H1 (cell line): ENCODE data around the gene DUSP11. TPM values are rescaled to one million over a fixed set of nuclear protein-coding genes. Genes with fewer than 3 reads are reported as not detected.

Source experiments
- CTCF ChIA-PET: fragments of 300-600 bp; sonication (Branson Sonifier 250); formaldehyde crosslinking; loops from one replicate; lab custom pipeline; 2021; ENCODE audit not compliant: partially characterized antibody; lab: Charles Lee
- POLR2A ChIA-PET: fragments of 300-600 bp; sonication (Branson Sonifier 250); formaldehyde crosslinking; loops from one replicate; lab custom pipeline; 2021; ENCODE audit warnings: inconsistent platforms; ENCODE audit not compliant: partially characterized antibody; lab: Charles Lee
- DNase-seq, 2 experiments: peaks; one replicate each; pipeline versions ENCODE4 v3.0.0 to v3.0.0-alpha.2; 2010 to 2022; ENCODE audit warnings: low spot score in 2 of 2, low read depth in 1 of 2, mixed read lengths in 1 of 2
- FAIRE-seq: peaks from 2 replicates; lab custom pipeline; 2011; peaks lifted over from hg19 to GRCh38; lab: Jason Lieb, UNC
- H2AFZ ChIP-seq: 2 replicates; pipeline ENCODE4 v1.8.1; 2012; ENCODE audit warnings: low read length, inconsistent platforms
- H2AK5ac ChIP-seq: 2 replicates; pipeline ENCODE4 v1.6.1; 2013; ENCODE audit warnings: low read depth, low read length
- H2BK120ac ChIP-seq: replicated peaks from 2 replicates; pipeline ENCODE3; 2013; ENCODE audit warnings: low read depth, low read length, inconsistent platforms
- H2BK12ac ChIP-seq: 2 replicates; pipeline ENCODE4 v1.6.1; 2013; ENCODE audit warnings: low read depth, low read length
- H2BK15ac ChIP-seq: 2 replicates; pipeline ENCODE4 v1.6.1; 2013; ENCODE audit warnings: low read length
- H2BK20ac ChIP-seq: 2 replicates; pipeline ENCODE4 v1.6.1; 2013; ENCODE audit warnings: low read length
- H2BK5ac ChIP-seq: 2 replicates; pipeline ENCODE4 v1.6.1; 2013; ENCODE audit warnings: low read depth, low read length
- H3K14ac ChIP-seq: 2 replicates; pipeline ENCODE4 v1.6.1; 2013; ENCODE audit warnings: inconsistent platforms; ENCODE audit not compliant: insufficient read length
- H3K18ac ChIP-seq: 2 replicates; pipeline ENCODE4 v1.6.1; 2013; ENCODE audit warnings: low read length; ENCODE audit errors: extremely low read depth
- H3K23ac ChIP-seq: 2 replicates; pipeline ENCODE4 v1.6.1; 2013; ENCODE audit warnings: inconsistent platforms; ENCODE audit not compliant: insufficient read length
- H3K23me2 ChIP-seq: 2 replicates; pipeline ENCODE4 v1.6.1; 2013; ENCODE audit warnings: low read depth, low read length
- H3K27ac ChIP-seq: 2 replicates; pipeline ENCODE4 v1.6.1; 2011; ENCODE audit warnings: low read depth, low read length, inconsistent platforms
- H3K27me3 ChIP-seq, 4 experiments: replicated peaks in 1 of 4; 1 replicate in 1 of 4; 2 replicates in 3 of 4; pipeline versions ENCODE4 v1.6.1 to v1.8.1; 2011 to 2013; ENCODE audit warnings: low read length in 3 of 4, mild to moderate bottlenecking in 3 of 4, inconsistent platforms in 2 of 4, mixed read lengths in 2 of 4, moderate library complexity in 1 of 4; ENCODE audit not compliant: control insufficient read depth in 3 of 4, insufficient read depth in 3 of 4; ENCODE audit errors: extremely low read depth in 1 of 4
- H3K36me3 ChIP-seq, 4 experiments: 2 replicates each; pipeline versions ENCODE4 v1.6.1 to v1.8.1; 2011 to 2013; ENCODE audit warnings: mild to moderate bottlenecking in 4 of 4, low read length in 3 of 4, moderate library complexity in 2 of 4, control low read depth in 1 of 4, inconsistent platforms in 1 of 4; ENCODE audit not compliant: insufficient read depth in 4 of 4, control insufficient read depth in 2 of 4
- H3K4ac ChIP-seq: replicated peaks from 2 replicates; pipeline ENCODE3; 2013; ENCODE audit warnings: low read length, low read depth, mixed read lengths, inconsistent platforms; ENCODE audit not compliant: insufficient read length
- H3K4me1 ChIP-seq, 4 experiments: replicated peaks in 1 of 4; 1 replicate in 1 of 4; 2 replicates in 3 of 4; pipeline versions ENCODE4 v1.6.1 to v1.8.1; 2011 to 2013; ENCODE audit warnings: low read length in 3 of 4, inconsistent platforms in 2 of 4, mixed read lengths in 1 of 4; ENCODE audit not compliant: insufficient read depth in 4 of 4, control insufficient read depth in 3 of 4
- H3K4me2 ChIP-seq, 2 experiments: 2 replicates each; pipeline versions ENCODE4 v1.6.1 to v1.8.1; 2011 to 2013; ENCODE audit warnings: low read depth in 2 of 2, low read length in 2 of 2, control low read depth in 1 of 2, inconsistent platforms in 1 of 2, mild to moderate bottlenecking in 1 of 2; ENCODE audit not compliant: insufficient read depth in 1 of 2
- H3K4me3 ChIP-seq, 4 experiments: fragments of 200-600, 300-600 bp in 1 of 4; sonication (generic), shearing (Covaris generic), sonication (Bioruptor Twin) in 1 of 4; 2 replicates each; pipeline versions ENCODE4 v1.5.1 to v1.8.1; 2011 to 2016; ENCODE audit warnings: low read length in 4 of 4, low read depth in 3 of 4, control low read depth in 2 of 4, inconsistent platforms in 2 of 4, mild to moderate bottlenecking in 2 of 4, mixed read lengths in 1 of 4, moderate library complexity in 1 of 4; ENCODE audit not compliant: insufficient read depth in 2 of 4; ENCODE audit errors: extremely low read depth in 1 of 4
- H3K56ac ChIP-seq: replicated peaks from 2 replicates; pipeline ENCODE3; 2013; ENCODE audit warnings: low read depth, mild to moderate bottlenecking, mixed read lengths, low read length, inconsistent platforms; ENCODE audit not compliant: insufficient read length
- H3K79me1 ChIP-seq: 2 replicates; pipeline ENCODE4 v1.6.1; 2013; ENCODE audit warnings: low read depth, low read length, control low read depth
- H3K79me2 ChIP-seq, 2 experiments: 2 replicates each; pipeline versions ENCODE4 v1.6.1 to v1.8.1; 2012 to 2013; ENCODE audit warnings: low read length in 2 of 2, mild to moderate bottlenecking in 2 of 2, inconsistent platforms in 1 of 2; ENCODE audit not compliant: insufficient read depth in 2 of 2, control insufficient read depth in 1 of 2
- H3K9ac ChIP-seq, 4 experiments: replicated peaks in 1 of 4; 1 replicate in 1 of 4; 2 replicates in 3 of 4; pipeline versions ENCODE4 v1.6.1 to v1.8.1; 2011 to 2013; ENCODE audit warnings: low read depth in 3 of 4, low read length in 3 of 4, control low read depth in 2 of 4, mild to moderate bottlenecking in 2 of 4, moderate library complexity in 2 of 4, inconsistent platforms in 1 of 4; ENCODE audit errors: extremely low read depth in 1 of 4
- H3K9me3 ChIP-seq, 2 experiments: 2 replicates each; pipeline versions ENCODE4 v1.6.1 to v1.8.1; 2012 to 2013; ENCODE audit warnings: mild to moderate bottlenecking in 2 of 2, moderate library complexity in 2 of 2, control low read depth in 1 of 2, inconsistent platforms in 1 of 2, low read depth in 1 of 2, low read length in 1 of 2, mixed read lengths in 1 of 2; ENCODE audit not compliant: insufficient read depth in 2 of 2
- H4K20me1 ChIP-seq, 2 experiments: replicated peaks in 1 of 2; 2 replicates each; pipeline versions ENCODE3 to v1.8.1; 2011 to 2013; ENCODE audit warnings: inconsistent platforms in 2 of 2, low read length in 2 of 2, mild to moderate bottlenecking in 1 of 2; ENCODE audit not compliant: insufficient read depth in 2 of 2, control insufficient read depth in 1 of 2
- H4K5ac ChIP-seq: 2 replicates; pipeline ENCODE4 v1.6.1; 2013; ENCODE audit warnings: low read length, low read depth, mixed read lengths, inconsistent platforms; ENCODE audit not compliant: insufficient read length
- H4K8ac ChIP-seq: 2 replicates; pipeline ENCODE4 v1.8.0; 2013; ENCODE audit warnings: mild to moderate bottlenecking, moderate library complexity, low read length, inconsistent platforms; ENCODE audit not compliant: insufficient read depth; ENCODE audit errors: extremely low read depth
- H4K91ac ChIP-seq: replicated peaks from 2 replicates; pipeline ENCODE3; 2013; ENCODE audit warnings: low read length, mixed read lengths, inconsistent platforms; ENCODE audit not compliant: insufficient read length
- EZH2 ChIP-seq: fragments of 200-600 bp; sonication (generic); IDR thresholded peaks from 2 replicates; pipeline ENCODE4 v1.7.1; 2012; ENCODE audit warnings: low read depth, mild to moderate bottlenecking, moderate library complexity, low read length, inconsistent platforms; ENCODE audit not compliant: severe bottlenecking
- NANOG ChIP-seq: IDR thresholded peaks from 2 replicates; pipeline ENCODE4 v1.6.1; 2011; ENCODE audit warnings: low read length, low read depth, mild to moderate bottlenecking, inconsistent platforms; ENCODE audit not compliant: insufficient read depth, poor library complexity, severe bottlenecking
- PHF8 ChIP-seq: fragments of 200-600 bp; sonication (generic); conservative IDR thresholded peaks from 2 replicates; pipeline ENCODE4 v1.7.1; 2012; ENCODE audit warnings: low read depth, mild to moderate bottlenecking, inconsistent platforms, low read length, moderate library complexity
- RFX5 ChIP-seq: IDR thresholded peaks from 2 replicates; pipeline ENCODE4 v1.6.1; 2011; ENCODE audit warnings: low read depth, low read length, improper control_type of control experiment, borderline replicate concordance
- SIRT6 ChIP-seq: IDR thresholded peaks from one replicate; pipeline ENCODE4 v1.7.1; 2012; ENCODE audit warnings: low read length, inconsistent platforms
- TAF7 ChIP-seq: optimal IDR thresholded peaks from 2 replicates; pipeline ENCODE3; 2011; ENCODE audit warnings: low read depth, mild to moderate bottlenecking, inconsistent platforms, low read length, moderate library complexity, borderline replicate concordance
- ZNF274 ChIP-seq: IDR thresholded peaks from 2 replicates; pipeline ENCODE4 v1.7.0; 2012; ENCODE audit warnings: low read length, borderline replicate concordance; ENCODE audit errors: extremely low read depth
- polyA plus RNA-seq, 7 experiments: library from polyadenylated mRNA; depleted of rRNA in 3 of 7; stranded (reverse) in 5 of 7; unstranded in 2 of 7; fragments of >200 nt in 5 of 7; fragments of 200-250 nt in 2 of 7; gene quantifications; 1 replicate in 5 of 7; 2 replicates in 1 of 7; 4 replicates in 1 of 7; pipeline versions ENCODE4 v1.2.1 to v1.2.3, GENCODE V29; 2011 to 2013; ENCODE audit warnings: missing spikeins in 2 of 7, mixed read lengths in 2 of 7
- total RNA-seq: library from RNA; stranded (reverse); fragmentation: NEBNext Ultra II Directional; extraction: Animal tissue kit (Norgen Biotek cat#: 25700); gene quantifications from 2 replicates; pipeline ENCODE4 v1.2.1, GENCODE V29; 2021
- TF ChIP-seq, protein P1 (sequence below): IDR thresholded peaks from 2 replicates; pipeline ENCODE4 v1.6.1; 2011; ENCODE audit warnings: low read length, improper control_type of control experiment

The DUSP11 gene
- total and polyA plus RNA-seq, 2 of the 8 experiments (the other 6 are each of a cell fraction or from before 2014, with no cell fraction given), result 12.2 to 19.1 TPM

DNA sequence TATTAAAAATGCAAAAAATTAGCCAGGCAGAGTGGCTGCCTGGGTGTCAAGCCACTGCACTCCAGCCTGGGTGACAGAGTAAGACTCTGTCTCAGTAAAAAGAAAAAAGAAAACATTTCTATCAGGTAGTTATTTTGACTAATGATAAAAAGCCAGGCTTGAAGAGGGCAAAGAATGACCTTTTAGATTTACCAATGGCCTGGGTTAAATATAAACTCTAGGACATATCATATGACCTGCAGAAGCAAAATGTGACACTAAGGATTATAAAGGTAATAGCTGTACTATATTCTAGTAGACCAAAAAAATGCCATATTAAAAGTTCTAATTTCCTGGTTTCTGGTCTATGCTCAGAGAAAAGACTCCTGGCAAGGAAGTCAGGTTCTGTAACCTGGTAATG, 32.7 kb upstream of the DUSP11 start:
- H3K79me2 ChIP-seq, result no peaks in the 10 kb centered on the region
- FAIRE-seq (no peak), DNase-seq (no peak)
- H3K4me2 ChIP-seq, result no peak overlapping the region
- H3K14ac ChIP-seq, result no peak overlapping the region
- no peak overlapping the region for H3K27ac ChIP-seq
- no peak overlapping the region for H2AFZ ChIP-seq
- TF ChIP-seq EZH2 (no peak), ZNF274 (no peak), RFX5 (no peak), NANOG (no peak), TAF7 (no peak), SIRT6 (no peak), PHF8 (no peak)
- TF ChIP-seq, protein P1, sequence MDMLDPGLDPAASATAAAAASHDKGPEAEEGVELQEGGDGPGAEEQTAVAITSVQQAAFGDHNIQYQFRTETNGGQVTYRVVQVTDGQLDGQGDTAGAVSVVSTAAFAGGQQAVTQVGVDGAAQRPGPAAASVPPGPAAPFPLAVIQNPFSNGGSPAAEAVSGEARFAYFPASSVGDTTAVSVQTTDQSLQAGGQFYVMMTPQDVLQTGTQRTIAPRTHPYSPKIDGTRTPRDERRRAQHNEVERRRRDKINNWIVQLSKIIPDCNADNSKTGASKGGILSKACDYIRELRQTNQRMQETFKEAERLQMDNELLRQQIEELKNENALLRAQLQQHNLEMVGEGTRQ, result no peak
- no peak overlapping the region for H3K18ac ChIP-seq
- H3K23ac ChIP-seq, result no peak overlapping the region
- H2BK5ac ChIP-seq, result no peak overlapping the region
- no peak overlapping the region for H2BK15ac ChIP-seq
- H3K79me1 ChIP-seq, result no peaks in the 10 kb centered on the region
- H3K9ac ChIP-seq, result no peak overlapping the region
- no peak overlapping the region for H4K91ac ChIP-seq
- H4K5ac ChIP-seq, result no peak overlapping the region
- H3K23me2 ChIP-seq, result no peaks in the 10 kb centered on the region
- no peaks in the 10 kb centered on the region for H3K4me1 ChIP-seq
- H2BK12ac ChIP-seq, result no peak overlapping the region
- H2AK5ac ChIP-seq, result no peak overlapping the region
- no peaks in the 10 kb centered on the region for H3K36me3 ChIP-seq
- no peak overlapping the region for H4K8ac ChIP-seq
- CTCF ChIA-PET, result interaction anchor here (0.6 to 1.9 kb wide), 2 partner anchors 12 to 231 kb away, joined by 3 to 8 read pairs; no protein-coding TSS in a partner anchor
- H3K56ac ChIP-seq, result no peak overlapping the region
- peaks cover 0 to 16% (median 3%) of the 10 kb centered on the region in 4 experiments; a peak in 6 of 7 replicates for H3K27me3 ChIP-seq
- H2BK20ac ChIP-seq, result no peak overlapping the region
- no peaks in the 10 kb centered on the region for H3K9me3 ChIP-seq
- H2BK120ac ChIP-seq, result no peak overlapping the region
- POLR2A ChIA-PET, result no interaction called here
- H4K20me1 ChIP-seq, result no peaks in the 10 kb centered on the region
- no peak overlapping the region for H3K4me3 ChIP-seq
- no peak overlapping the region for H3K4ac ChIP-seq
